Cardiac muscle cell (in vitro differentiated cells and primary cell): ENCODE measurements around the gene NRF1. TPM values are rescaled to one million over a fixed set of nuclear protein-coding genes. Genes with fewer than 3 reads are reported as not detected.

ENCODE experiments used
- DNase-seq, 2 donors: peaks; one replicate each; pipeline versions ENCODE4 v3.0.0 to v3.0.0-alpha.2; 2010 to 2017; ENCODE audit warnings: low read depth in 1 of 2, low spot score in 1 of 2
- H3K27ac ChIP-seq: fragments of 200-600 bp; sonication (generic); 2 replicates; pipeline ENCODE4 v1.5.1; 2016
- H3K27me3 ChIP-seq: fragments of 200-600 bp; sonication (generic); 2 replicates; pipeline ENCODE4 v1.6.0; 2016; ENCODE audit warnings: control low read depth
- H3K36me3 ChIP-seq: fragments of 200-600 bp; sonication (generic); 2 replicates; pipeline ENCODE4 v1.5.1; 2016; ENCODE audit warnings: control low read depth
- H3K4me1 ChIP-seq: fragments of 200-600 bp; sonication (generic); 2 replicates; pipeline ENCODE4 v1.8.1; 2017; ENCODE audit warnings: low read depth, mild to moderate bottlenecking, mixed run types
- H3K4me3 ChIP-seq: fragments of 200-600 bp; sonication (generic); 2 replicates; pipeline ENCODE4 v1.5.1; 2016; ENCODE audit warnings: mild to moderate bottlenecking
- H3K9me3 ChIP-seq: fragments of 200-600 bp; sonication (generic); 2 replicates; pipeline ENCODE4 v1.5.1; 2017; ENCODE audit warnings: low read depth, mild to moderate bottlenecking, control low read depth
- polyA plus RNA-seq: library from polyadenylated mRNA; unstranded; fragments of >200 nt; fragmentation: Nextera tagmentation; extraction: Ambion mirVana; gene quantifications from 2 replicates; pipeline ENCODE4 v1.2.1, GENCODE V29; 2016
- total RNA-seq: library from RNA; depleted of rRNA; stranded (reverse); fragments of >200 nt; gene quantifications from 2 replicates; pipeline ENCODE4 v1.2.3, GENCODE V29; 2016
- TF ChIP-seq, protein P1 (sequence below): IDR thresholded peaks from 2 replicates; pipeline ENCODE4 v1.5.1; 2012; ENCODE audit warnings: low read depth, mild to moderate bottlenecking, low read length

Gene NRF1
- total and polyA plus RNA-seq, 2 experiments from 2014 or later, result 9.3 to 12.3 TPM

DNA sequence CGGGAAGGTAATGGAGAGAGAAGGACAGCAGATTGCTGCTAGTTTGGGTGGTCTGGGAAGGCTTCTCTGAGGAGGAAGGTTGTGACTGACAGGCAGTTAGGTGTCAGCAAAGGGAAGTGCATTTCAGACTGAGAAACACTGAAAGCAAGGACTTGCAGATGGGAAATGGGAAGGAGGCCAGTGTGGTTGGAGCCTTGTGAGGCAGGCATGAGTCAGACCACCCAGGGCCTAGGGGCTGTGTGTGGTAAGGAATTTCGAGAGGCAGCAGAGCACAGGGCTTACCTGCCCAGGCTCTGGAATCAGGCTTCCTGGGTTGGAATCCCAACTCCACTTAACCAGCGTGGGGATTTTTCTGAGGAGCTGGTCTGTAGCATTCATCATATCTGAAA is 53.5 kb downstream of the NRF1 start:
- H3K27ac ChIP-seq, result no peak overlapping the region
- DNase-seq, result peak; percentile 1 to 96

DNA sequence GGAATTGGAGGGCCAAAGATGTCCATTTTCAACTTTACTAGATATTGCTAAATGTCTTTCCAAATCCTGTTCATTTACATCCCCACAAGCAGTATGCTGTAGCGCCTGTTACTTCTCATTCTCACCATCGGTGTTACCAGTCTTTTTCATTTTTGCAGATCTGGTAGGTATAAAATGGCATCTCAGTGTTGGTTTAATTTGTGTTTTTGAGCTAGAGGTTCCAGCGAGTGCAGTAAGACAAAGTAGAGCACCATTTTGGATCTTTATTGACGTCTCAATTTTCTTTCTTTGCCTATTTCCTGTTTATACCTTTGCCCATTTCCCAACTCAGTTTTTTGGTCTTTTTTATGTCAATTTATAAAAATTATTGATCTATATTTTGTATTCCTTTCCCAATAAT is 55.6 kb downstream of the NRF1 start:
- Histone ChIP-seq H3K4me3 (no peak overlapping the region), H3K27me3 (no peaks in the 10 kb centered on the region), H3K9me3 (peaks cover 3% of the 10 kb centered on the region), H3K27ac (no peak overlapping the region), H3K36me3 (no peaks in the 10 kb centered on the region), H3K4me1 (no peaks in the 10 kb centered on the region)
- TF ChIP-seq, protein P1, sequence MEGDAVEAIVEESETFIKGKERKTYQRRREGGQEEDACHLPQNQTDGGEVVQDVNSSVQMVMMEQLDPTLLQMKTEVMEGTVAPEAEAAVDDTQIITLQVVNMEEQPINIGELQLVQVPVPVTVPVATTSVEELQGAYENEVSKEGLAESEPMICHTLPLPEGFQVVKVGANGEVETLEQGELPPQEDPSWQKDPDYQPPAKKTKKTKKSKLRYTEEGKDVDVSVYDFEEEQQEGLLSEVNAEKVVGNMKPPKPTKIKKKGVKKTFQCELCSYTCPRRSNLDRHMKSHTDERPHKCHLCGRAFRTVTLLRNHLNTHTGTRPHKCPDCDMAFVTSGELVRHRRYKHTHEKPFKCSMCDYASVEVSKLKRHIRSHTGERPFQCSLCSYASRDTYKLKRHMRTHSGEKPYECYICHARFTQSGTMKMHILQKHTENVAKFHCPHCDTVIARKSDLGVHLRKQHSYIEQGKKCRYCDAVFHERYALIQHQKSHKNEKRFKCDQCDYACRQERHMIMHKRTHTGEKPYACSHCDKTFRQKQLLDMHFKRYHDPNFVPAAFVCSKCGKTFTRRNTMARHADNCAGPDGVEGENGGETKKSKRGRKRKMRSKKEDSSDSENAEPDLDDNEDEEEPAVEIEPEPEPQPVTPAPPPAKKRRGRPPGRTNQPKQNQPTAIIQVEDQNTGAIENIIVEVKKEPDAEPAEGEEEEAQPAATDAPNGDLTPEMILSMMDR, result no peak
- no peak for DNase-seq

More for the DNA sequence above, 53.5 kb downstream of the NRF1 start:
- Histone ChIP-seq H3K4me3 (no peak overlapping the region), H3K36me3 (no peaks in the 10 kb centered on the region), H3K27me3 (no peaks in the 10 kb centered on the region), H3K9me3 (peaks cover 3% of the 10 kb centered on the region), H3K4me1 (no peaks in the 10 kb centered on the region)
- TF ChIP-seq, protein P1, result no peak

DNA sequence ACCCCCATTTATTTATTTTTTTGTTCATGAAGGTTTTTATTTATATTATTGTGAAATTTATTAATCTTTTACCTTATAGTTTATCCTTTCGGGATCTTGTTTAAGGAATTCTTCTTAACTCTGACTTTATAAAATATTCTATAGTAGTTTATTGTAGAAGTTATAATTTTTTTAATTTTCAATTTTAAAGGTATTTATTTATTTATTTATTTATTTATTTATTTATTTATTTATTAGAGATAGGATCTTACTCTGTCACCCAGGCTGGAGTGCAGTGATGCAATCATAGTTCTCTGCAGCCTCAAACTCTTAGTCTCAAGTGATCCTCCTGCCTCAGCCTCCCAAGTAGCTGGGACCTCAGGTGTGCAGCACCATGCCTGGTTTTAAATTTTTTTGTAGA is 56.0 kb downstream of the NRF1 start:
- DNase-seq, result no peak
- no peak overlapping the region for H3K4me3 ChIP-seq
- no peak overlapping the region for H3K27ac ChIP-seq
- H3K27me3 ChIP-seq, result no peaks in the 10 kb centered on the region
- no peaks in the 10 kb centered on the region for H3K4me1 ChIP-seq
- TF ChIP-seq, protein P1, result no peak
- H3K9me3 ChIP-seq, result peaks cover 3% of the 10 kb centered on the region
- no peaks in the 10 kb centered on the region for H3K36me3 ChIP-seq

DNA sequence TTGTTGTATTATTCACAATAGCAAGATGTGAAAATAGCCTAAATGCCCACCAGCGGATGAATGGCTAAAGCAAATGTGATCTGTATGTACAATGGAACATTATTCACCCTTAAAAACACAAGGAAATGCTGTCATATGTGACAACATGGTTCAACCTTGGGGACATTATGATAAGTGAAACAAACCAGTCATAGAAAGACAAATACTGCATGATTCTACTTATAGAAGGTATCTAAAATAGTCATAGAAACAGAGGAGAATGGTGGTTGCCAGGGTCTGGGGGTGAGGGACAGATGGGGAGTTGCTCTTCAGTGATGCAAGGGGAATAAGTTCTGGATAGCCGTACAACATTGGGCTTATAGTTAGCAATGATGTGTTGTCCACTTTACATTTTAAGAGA is 58.4 kb downstream of the NRF1 start:
- H3K4me3 ChIP-seq, result no peak overlapping the region
- TF ChIP-seq, protein P1, result no peak
- no peak overlapping the region for H3K27ac ChIP-seq
- DNase-seq, result no peak
- no peaks in the 10 kb centered on the region for H3K27me3 ChIP-seq
- peaks cover 3% of the 10 kb centered on the region for H3K9me3 ChIP-seq
- peaks cover 8% of the 10 kb centered on the region for H3K36me3 ChIP-seq
- H3K4me1 ChIP-seq, result no peaks in the 10 kb centered on the region

DNA sequence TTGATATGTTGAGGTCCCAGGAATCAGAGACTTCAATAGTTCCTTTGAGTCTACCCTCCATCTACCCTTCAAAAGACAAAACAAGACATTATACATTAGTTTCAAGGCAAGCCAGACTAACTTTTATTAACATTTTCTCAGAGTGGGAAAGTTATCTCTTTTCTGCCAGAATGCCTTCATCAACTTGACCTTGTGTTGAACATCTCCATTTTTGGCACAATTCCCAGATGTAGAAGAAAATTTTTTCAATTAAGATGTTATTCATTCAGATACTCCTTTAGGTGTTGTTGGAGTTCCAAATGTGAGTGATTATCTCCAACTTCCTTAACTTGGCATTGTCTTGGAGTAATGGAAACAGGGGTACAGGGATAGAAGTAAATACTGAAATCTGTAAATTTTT is 59.1 kb downstream of the NRF1 start:
- Histone ChIP-seq H3K27me3 (no peaks in the 10 kb centered on the region), H3K27ac (no peak overlapping the region)
- peak in 1 of 2 donors; percentile 52 for DNase-seq

More for the DNA sequence above, 59.1 kb downstream of the NRF1 start:
- TF ChIP-seq, protein P1, result no peak
- Histone ChIP-seq H3K4me1 (no peaks in the 10 kb centered on the region), H3K4me3 (no peak overlapping the region), H3K9me3 (peaks cover 3% of the 10 kb centered on the region), H3K36me3 (peaks cover 12% of the 10 kb centered on the region)
